Natural killer cell (primary cell): ENCODE results near the gene C17orf107. TPM values are rescaled to one million over a fixed set of nuclear protein-coding genes. Genes with fewer than 3 reads are reported as not detected.

ENCODE experiments used
- ATAC-seq, 3 donors: fragments of 150-1000 bp in 2 of 3; fragments of 200-7000 bp in 1 of 3; cut with Tn5 transposase; 1 replicate in 1 of 3; 2 replicates in 2 of 3; pipeline ENCODE4 v1.10.0; 2021; ENCODE audit warnings: mild to moderate bottlenecking in 2 of 3, moderate library complexity in 2 of 3
- DNase-seq, 2 donors: peaks; one replicate each; pipeline versions ENCODE4 v3.0.0 to v3.0.0-alpha.2; 2013 to 2021; ENCODE audit warnings: mixed read lengths in 1 of 2
- H3K27ac ChIP-seq: one replicate; pipeline ENCODE4 v1.5.1; 2013; ENCODE audit warnings: mild to moderate bottlenecking, low read length
- H3K27me3 ChIP-seq: one replicate; pipeline ENCODE4 v1.6.1; 2013; ENCODE audit warnings: low read length; ENCODE audit not compliant: control insufficient read depth, insufficient read depth
- H3K36me3 ChIP-seq: one replicate; pipeline ENCODE4 v1.6.1; 2013; ENCODE audit warnings: low read length; ENCODE audit not compliant: control insufficient read depth, insufficient read depth
- H3K4me1 ChIP-seq: one replicate; pipeline ENCODE4 v1.6.1; 2013; ENCODE audit warnings: low read length; ENCODE audit not compliant: control insufficient read depth, insufficient read depth
- H3K4me3 ChIP-seq: one replicate; pipeline ENCODE4 v1.5.1; 2013; ENCODE audit warnings: low read length
- H3K9me3 ChIP-seq: one replicate; pipeline ENCODE4 v1.6.1; 2013; ENCODE audit warnings: low read length; ENCODE audit not compliant: control insufficient read depth, insufficient read depth
- H3K27ac Mint-ChIP-seq, 2 donors: one replicate each; pipeline ENCODE4 v1.8.0; 2022; ENCODE audit warnings: mild to moderate bottlenecking in 2 of 2, mixed read lengths in 2 of 2, moderate library complexity in 1 of 2
- H3K27me3 Mint-ChIP-seq, 2 donors: one replicate each; pipeline ENCODE4 v1.8.0; 2022; ENCODE audit warnings: low read depth in 2 of 2, mixed read lengths in 2 of 2
- H3K36me3 Mint-ChIP-seq: one replicate; pipeline ENCODE4 v1.8.0; 2022; ENCODE audit warnings: mixed read lengths
- H3K4me1 Mint-ChIP-seq, 2 donors: one replicate each; pipeline ENCODE4 v1.8.0; 2022; ENCODE audit warnings: mixed read lengths in 2 of 2
- H3K4me3 Mint-ChIP-seq: one replicate; pipeline ENCODE4 v1.8.0; 2022; ENCODE audit warnings: mild to moderate bottlenecking, moderate library complexity, mixed read lengths
- H3K9me3 Mint-ChIP-seq, 2 donors: one replicate each; pipeline ENCODE4 v1.8.0; 2022; ENCODE audit warnings: mixed read lengths in 2 of 2
- WGBS: methylation state at CpG from one replicate; pipeline ENCODE4 v1.1.7; 2013; ENCODE audit warnings: missing lambda C conversion rate; ENCODE audit not compliant: insufficient coverage; 5-methylcytosine and 5-hydroxymethylcytosine counted together
- intact Hi-C: fragments of 100-400 bp; cut with micrococcal nuclease; formaldehyde crosslinking; loops from one replicate; pipeline ENCODE4 v1.14.2; 2022
- total RNA-seq, 4 donors: library from RNA; stranded (reverse); fragments of 120-200 nt in 1 of 4; gene quantifications; one replicate each; pipeline versions ENCODE4 v1.2.3 to v1.2.4, GENCODE V29; 2013 to 2022
- TF ChIP-seq, protein P1 (sequence below): fragments of 200-600 bp; IDR thresholded peaks from one replicate; pipeline ENCODE4 v1.8.0; 2022; ENCODE audit warnings: antibody characterized with exemption

C17orf107 gene
- total RNA-seq, 3 donors from 2014 or later (not counting 1 experiment from before 2014, with no cell fraction given) = 24.4 to 30.2 (median 27.5) TPM

DNA sequence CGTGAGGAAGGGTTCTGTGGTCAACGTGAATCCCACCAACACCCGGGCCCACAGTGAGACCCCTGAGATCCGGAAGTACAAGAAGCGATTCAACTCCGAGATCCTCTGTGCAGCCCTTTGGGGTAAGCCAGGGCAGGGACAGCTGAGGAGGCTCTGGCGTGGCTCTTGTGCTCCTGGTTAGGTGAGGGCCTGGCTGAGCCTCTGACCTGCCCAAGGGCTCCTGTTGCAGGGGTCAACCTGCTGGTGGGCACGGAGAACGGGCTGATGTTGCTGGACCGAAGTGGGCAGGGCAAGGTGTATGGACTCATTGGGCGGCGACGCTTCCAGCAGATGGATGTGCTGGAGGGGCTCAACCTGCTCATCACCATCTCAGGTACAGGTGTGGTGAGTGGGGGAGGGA lies 4.2 kb upstream of the C17orf107 start:
- no peak overlapping the region for H3K4me3 ChIP-seq
- TF ChIP-seq, protein P1, sequence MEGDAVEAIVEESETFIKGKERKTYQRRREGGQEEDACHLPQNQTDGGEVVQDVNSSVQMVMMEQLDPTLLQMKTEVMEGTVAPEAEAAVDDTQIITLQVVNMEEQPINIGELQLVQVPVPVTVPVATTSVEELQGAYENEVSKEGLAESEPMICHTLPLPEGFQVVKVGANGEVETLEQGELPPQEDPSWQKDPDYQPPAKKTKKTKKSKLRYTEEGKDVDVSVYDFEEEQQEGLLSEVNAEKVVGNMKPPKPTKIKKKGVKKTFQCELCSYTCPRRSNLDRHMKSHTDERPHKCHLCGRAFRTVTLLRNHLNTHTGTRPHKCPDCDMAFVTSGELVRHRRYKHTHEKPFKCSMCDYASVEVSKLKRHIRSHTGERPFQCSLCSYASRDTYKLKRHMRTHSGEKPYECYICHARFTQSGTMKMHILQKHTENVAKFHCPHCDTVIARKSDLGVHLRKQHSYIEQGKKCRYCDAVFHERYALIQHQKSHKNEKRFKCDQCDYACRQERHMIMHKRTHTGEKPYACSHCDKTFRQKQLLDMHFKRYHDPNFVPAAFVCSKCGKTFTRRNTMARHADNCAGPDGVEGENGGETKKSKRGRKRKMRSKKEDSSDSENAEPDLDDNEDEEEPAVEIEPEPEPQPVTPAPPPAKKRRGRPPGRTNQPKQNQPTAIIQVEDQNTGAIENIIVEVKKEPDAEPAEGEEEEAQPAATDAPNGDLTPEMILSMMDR = no peak
- Mint-ChIP-seq H3K4me1 (peaks cover 9 to 14% of the 10 kb centered on the region in 2 donors), H3K4me3 (no peak overlapping the region), H3K27ac (no peak overlapping the region), H3K27me3 (no peaks in the 10 kb centered on the region), H3K9me3 (no peaks in the 10 kb centered on the region), H3K36me3 (no peaks in the 10 kb centered on the region)
- intact Hi-C loops = no loop called here
- H3K36me3 ChIP-seq = peaks cover 64% of the 10 kb centered on the region
- no peaks in the 10 kb centered on the region for H3K9me3 ChIP-seq
- H3K27me3 ChIP-seq = peaks cover 5% of the 10 kb centered on the region
- no peak for DNase-seq
- ATAC-seq = no peak
- no peak overlapping the region for H3K27ac ChIP-seq
- 94% methylated on average over 13 of the region's 13 CpGs for WGBS
- peaks cover 20% of the 10 kb centered on the region for H3K4me1 ChIP-seq

DNA sequence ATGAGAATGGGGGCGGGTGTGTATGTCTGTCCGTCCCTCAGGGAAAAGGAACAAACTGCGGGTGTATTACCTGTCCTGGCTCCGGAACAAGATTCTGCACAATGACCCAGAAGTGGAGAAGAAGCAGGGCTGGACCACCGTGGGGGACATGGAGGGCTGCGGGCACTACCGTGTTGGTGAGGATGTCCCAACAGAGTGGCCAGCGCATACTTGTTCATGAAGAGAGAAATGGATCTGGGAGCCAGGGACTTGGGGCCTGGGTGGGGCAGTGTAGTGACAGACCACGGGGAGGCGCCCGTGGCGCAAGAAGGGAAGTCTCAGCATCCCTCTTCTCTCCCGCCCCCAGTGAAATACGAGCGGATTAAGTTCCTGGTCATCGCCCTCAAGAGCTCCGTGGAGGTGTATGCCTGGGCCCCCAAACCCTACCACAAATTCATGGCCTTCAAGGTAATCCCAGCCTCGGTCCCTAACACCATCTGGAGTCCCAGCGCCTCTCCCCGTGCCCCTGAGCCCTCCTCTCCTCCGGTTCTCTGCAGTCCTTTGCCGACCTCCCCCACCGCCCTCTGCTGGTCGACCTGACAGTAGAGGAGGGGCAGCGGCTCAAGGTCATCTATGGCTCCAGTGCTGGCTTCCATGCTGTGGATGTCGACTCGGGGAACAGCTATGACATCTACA lies 3.5 kb upstream of the C17orf107 start:
- WGBS = 91% methylated on average over 27 of the region's 27 CpGs
- H3K9me3 ChIP-seq = no peaks in the 10 kb centered on the region
- Mint-ChIP-seq H3K27ac (peak overlapping the region in 1 of 2 donors; percentile 40), H3K4me1 (peaks cover 12 to 20% of the 10 kb centered on the region in 2 donors), H3K36me3 (no peaks in the 10 kb centered on the region), H3K27me3 (no peaks in the 10 kb centered on the region), H3K9me3 (no peaks in the 10 kb centered on the region), H3K4me3 (peak overlapping the region; percentile 35)
- TF ChIP-seq, protein P1 = no peak
- no peak overlapping the region for H3K27ac ChIP-seq
- ATAC-seq = no peak
- peaks cover 27% of the 10 kb centered on the region for H3K4me1 ChIP-seq
- H3K36me3 ChIP-seq = peaks cover 58% of the 10 kb centered on the region
- H3K27me3 ChIP-seq = peaks cover 10% of the 10 kb centered on the region
- H3K4me3 ChIP-seq = no peak overlapping the region
- intact Hi-C loops = no loop called here
- no peak for DNase-seq

DNA sequence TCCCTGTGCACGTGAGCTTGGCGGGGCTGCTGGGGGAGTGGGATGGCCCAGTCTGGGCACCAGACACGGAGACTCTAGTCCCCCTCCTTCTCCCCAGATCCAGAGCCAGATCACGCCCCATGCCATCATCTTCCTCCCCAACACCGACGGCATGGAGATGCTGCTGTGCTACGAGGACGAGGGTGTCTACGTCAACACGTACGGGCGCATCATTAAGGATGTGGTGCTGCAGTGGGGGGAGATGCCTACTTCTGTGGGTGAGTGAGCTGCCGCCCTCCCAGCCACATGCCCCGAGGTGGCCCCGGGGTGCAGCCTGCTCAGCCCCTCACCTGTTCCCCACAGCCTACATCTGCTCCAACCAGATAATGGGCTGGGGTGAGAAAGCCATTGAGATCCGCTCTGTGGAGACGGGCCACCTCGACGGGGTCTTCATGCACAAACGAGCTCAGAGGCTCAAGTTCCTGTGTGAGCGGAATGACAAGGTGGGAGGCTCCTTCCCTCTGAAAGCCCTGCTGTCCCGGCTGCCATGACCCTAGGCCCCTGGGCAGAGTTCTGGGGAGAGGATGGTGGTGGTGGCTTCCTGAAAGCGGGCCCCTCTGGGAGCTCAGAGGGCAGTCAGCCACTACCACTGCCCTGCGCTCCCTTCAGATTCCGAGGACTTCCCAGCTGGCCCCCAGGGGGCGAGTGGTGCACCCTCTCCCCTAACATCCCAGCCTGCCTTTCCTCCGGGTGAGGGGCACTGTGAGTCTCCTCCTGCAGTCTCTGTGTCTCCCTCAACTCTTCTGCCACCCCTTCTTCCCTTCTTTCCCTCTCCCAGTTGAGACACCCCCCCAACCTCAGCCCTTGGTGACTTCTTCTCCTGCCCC lies 2.8 kb upstream of the C17orf107 start:
- no peak overlapping the region for H3K4me3 ChIP-seq

More for the DNA sequence above, 2.8 kb upstream of the C17orf107 start:
- peaks cover 10% of the 10 kb centered on the region for H3K27me3 ChIP-seq
- Mint-ChIP-seq H3K27me3 (no peaks in the 10 kb centered on the region), H3K4me3 (no peak overlapping the region), H3K36me3 (no peaks in the 10 kb centered on the region), H3K27ac (peak overlapping the region in 1 of 2 donors; percentile 40), H3K4me1 (peaks cover 18 to 25% of the 10 kb centered on the region in 2 donors), H3K9me3 (no peaks in the 10 kb centered on the region)
- DNase-seq = no peak
- peaks cover 34% of the 10 kb centered on the region for H3K4me1 ChIP-seq
- no peaks in the 10 kb centered on the region for H3K9me3 ChIP-seq
- peaks cover 50% of the 10 kb centered on the region for H3K36me3 ChIP-seq
- no peak for ATAC-seq
- 93% methylated on average over 27 of the region's 27 CpGs for WGBS
- TF ChIP-seq, protein P1 = no peak
- intact Hi-C loops = no loop called here
- H3K27ac ChIP-seq = no peak overlapping the region
